HG03521 (cell line): ENCODE measurements around the gene SAP25.
"Not testable (repeated sequence)": the region's sequence is repeated elsewhere in the genome, so short reads cannot be mapped to it uniquely, and the experiment has no call there.

Source experiments
- ATAC-seq: cut with Tn5 transposase; IDR thresholded peaks from one replicate; pipeline ENCODE4 v1.9.1; 2021; ENCODE audit warnings: mild to moderate bottlenecking, moderate library complexity; ENCODE audit not compliant: unreplicated experiment

The SAP25 gene

GRCh38 chr7:100538654-100539435 is 34.9 kb downstream of the SAP25 start, which contains the start of gene AGFG2:
Gene AGFG2, plus strand, starts transcription at chr7:100539203. Its CDS starts 144 bp downstream, at chr7:100539347.
- peak; percentile 93 for ATAC-seq

GRCh38 chr7:100538348-100538653 is 35.4 kb downstream of the SAP25 start:
- ATAC-seq, result no peak

GRCh38 chr7:100536695-100537094 is 37.0 kb downstream of the SAP25 start:
- not testable (repeated sequence) for ATAC-seq

- ATAC-seq, result not testable (repeated sequence)
Observed at GRCh38 chr7:100535982-100536381, 37.7 kb downstream of the SAP25 start.

DNA sequence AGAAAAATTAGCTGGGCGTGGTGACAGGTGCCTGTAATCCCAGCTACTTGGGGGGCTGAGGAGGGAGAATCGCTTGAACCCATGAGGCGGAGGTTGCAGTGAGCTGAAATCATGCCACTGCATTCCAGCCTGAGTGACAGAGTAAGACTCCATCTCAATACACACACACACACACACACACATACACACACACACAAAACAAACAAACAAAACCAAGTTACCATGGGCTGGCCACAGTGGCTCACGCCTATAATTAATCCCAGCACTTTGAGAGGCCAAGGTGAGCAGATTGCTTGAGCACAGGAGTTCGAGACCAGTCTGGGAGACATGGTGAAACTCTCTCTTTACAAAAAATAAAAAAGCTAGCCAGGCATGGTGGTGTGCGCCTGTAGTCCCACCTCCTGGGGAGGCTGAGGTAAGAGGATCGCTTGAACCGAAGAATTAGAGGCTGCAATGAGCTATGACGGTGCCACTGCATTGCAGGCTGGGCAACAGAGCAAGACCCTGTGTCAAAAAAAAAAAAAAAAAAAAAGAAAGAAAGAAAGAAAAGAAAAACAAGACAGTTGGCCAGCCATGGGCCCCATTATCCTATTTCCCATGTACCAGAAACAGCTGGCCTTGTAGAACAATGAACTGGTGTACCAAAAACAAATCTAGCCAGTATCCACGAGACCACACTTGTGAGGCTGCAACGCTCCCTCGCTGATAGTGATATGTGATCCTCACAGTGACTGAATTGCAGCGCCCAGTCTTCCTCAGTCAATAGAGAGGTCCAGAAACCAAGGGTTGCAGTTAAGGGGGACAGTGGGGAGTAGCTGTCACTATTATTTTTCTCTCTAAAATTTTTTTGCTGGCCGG is 41.3 kb downstream of the SAP25 start:
- no peak for ATAC-seq

DNA sequence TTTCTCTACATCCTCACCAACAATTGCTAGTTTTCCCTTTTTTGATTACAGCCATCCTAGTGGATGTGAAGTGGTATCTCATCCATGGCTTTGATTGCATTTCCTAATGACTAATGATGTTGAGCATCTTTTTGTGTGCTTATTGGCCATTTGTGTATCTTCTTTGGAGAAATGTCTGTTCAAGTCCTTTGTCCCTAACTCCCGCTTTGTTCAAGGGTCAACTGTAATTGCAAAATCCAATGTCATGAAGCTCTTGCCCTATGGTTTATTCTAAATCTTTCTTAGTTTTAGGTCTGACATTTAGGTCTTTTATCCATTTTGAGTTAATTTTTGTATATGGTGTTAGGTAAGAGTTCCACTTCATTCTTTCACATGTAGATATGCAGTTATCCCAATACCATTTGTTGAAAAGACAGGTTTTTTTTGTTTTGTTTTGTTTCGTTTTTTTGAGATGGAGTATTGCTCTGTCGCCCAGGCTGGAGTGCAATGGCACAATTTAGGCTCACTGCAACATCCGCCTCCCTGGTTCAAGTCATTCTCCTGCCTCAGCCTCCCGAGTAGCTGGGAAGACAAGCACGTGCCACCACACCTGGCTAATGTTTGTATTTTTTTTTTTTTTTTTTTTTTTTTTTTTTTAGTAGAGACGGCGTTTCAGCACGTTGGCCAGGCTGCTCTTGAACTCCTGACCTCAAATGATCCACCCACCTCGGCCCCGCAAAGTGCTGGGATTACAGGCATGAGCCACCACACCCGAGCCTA is 45.4 kb downstream of the SAP25 start:
- not testable (repeated sequence) for ATAC-seq

DNA sequence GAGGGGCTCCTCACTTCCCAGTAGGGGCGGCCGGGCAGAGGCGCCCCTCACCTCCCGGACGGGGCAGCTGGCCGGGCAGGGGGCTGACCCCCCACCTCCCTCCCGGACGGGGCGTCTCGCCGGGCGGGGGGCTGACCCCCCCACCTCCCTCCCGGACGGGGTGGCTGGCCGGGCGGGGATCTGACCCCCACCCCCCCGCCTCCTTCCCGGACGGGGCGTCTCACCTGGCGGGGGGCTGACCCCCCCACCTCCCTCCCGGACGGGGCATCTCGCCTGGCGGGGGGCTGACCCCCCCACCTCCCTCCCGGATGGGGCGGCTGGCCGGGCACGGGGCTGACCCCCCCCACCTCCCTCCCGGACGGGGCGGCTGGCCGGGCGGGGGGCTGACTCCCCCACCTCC is 50.5 kb downstream of the SAP25 start:
- ATAC-seq, result not testable (repeated sequence)
